Measurements from ENCODE around the gene ATXN2.
"Not testable (repeated sequence)": the region's sequence is repeated elsewhere in the genome, so short reads cannot be mapped to it uniquely, and the experiment has no call there.

The ATXN2 gene

GRCh38 chr12:111570084-111570961, 28.8 kb downstream of the ATXN2 start:
- Mint-ChIP-seq H3K4me1 (ENCODE audit: low read depth) (peaks cover 9% of the 10 kb centered on the region), H3K27ac (no peak overlapping the region), H3K4me3 (no peak overlapping the region), H3K9me3 (no peaks in the 10 kb centered on the region), H3K27me3 (ENCODE audit: low read depth) (no peaks in the 10 kb centered on the region), H3K36me3 (ENCODE audit: low read depth) (peaks cover 1% of the 10 kb centered on the region)

- H3K36me3 Mint-ChIP-seq (ENCODE audit: low read depth): peaks cover 1% of the 10 kb centered on the region
- H3K9me3 Mint-ChIP-seq: no peaks in the 10 kb centered on the region
- no peak overlapping the region for H3K4me3 Mint-ChIP-seq
- no peak overlapping the region for H3K27ac Mint-ChIP-seq
- H3K4me1 Mint-ChIP-seq (ENCODE audit: low read depth): peaks cover 9% of the 10 kb centered on the region
- no peaks in the 10 kb centered on the region for H3K27me3 Mint-ChIP-seq (ENCODE audit: low read depth)
Observed at GRCh38 chr12:111569363-111570083, 29.6 kb downstream of the ATXN2 start.

DNA sequence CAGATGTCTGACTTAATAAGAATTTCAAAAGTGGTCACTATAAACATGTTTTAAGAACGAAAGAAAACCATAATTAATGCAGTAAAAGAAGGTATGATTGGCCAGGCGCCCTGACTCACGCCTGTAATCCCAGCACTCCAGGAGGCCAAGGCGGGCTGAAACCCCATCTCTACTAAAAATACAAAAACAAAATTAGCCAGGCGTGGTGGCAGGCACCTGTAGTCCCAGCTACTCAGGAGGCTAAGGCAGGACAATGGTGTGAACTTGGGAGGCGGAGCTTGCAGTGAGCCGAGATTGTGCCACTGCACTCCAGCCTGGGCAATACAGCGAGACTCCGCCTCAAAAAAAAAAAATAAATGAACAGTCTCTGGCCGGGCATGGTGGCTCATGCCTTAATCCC, 38.3 kb downstream of the ATXN2 start:
- not testable (repeated sequence) for H3K27me3 Mint-ChIP-seq (ENCODE audit: low read depth); H3K27ac Mint-ChIP-seq; H3K4me3 Mint-ChIP-seq; H3K4me1 Mint-ChIP-seq (ENCODE audit: low read depth); H3K36me3 Mint-ChIP-seq (ENCODE audit: low read depth)
- H3K9me3 Mint-ChIP-seq: peaks cover 11% of the 10 kb centered on the region

- H3K36me3 Mint-ChIP-seq (ENCODE audit: low read depth): peaks cover 15% of the 10 kb centered on the region
- H3K27ac Mint-ChIP-seq: no peak overlapping the region
- H3K4me1 Mint-ChIP-seq (ENCODE audit: low read depth): peaks cover 3% of the 10 kb centered on the region
- peaks cover 25% of the 10 kb centered on the region for H3K9me3 Mint-ChIP-seq
- H3K27me3 Mint-ChIP-seq (ENCODE audit: low read depth): no peaks in the 10 kb centered on the region
- H3K4me3 Mint-ChIP-seq: no peak overlapping the region
Observed at GRCh38 chr12:111558107-111558376, 41.1 kb downstream of the ATXN2 start.

DNA sequence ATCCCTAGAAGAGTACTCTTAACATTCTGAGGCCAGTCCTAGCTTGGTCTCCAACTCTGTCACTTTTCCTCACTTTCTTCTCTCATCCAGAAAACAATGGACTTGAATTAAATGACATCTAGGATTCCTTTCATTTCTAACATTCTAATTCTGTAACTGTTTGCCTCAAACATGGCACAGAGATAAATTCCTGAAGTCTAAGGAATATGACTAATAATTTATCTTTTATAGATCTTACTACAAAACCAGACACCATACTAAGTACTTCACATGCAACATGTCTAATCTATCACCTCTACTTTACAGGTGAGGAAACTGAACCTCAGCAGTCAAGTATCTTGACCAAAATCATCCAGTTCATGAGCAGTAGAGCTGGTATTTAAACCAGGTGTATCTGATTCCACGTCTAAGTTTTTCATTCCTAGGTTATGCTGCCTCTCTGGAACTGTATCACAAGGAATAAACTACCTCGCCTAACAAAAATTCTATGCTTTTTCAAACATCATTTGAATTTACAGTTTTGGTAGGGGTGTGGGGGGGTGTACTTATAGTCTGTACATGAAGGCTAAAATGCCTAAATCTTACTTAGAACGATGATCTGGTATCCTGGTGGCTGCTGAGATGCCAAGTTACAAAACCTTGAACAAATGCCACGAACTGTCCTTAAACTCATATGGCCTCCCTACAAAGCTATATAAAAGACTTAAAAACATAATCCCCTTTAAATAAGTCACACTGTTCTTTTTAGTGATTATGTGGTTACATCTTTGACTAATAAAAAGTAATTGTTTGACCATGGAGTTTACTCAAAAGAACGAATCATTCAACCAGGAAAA, 41.6 kb downstream of the ATXN2 start:
- Mint-ChIP-seq H3K27me3 (ENCODE audit: low read depth) (no peaks in the 10 kb centered on the region), H3K9me3 (peaks cover 25% of the 10 kb centered on the region), H3K4me3 (no peak overlapping the region), H3K4me1 (ENCODE audit: low read depth) (peaks cover 3% of the 10 kb centered on the region), H3K36me3 (ENCODE audit: low read depth) (peaks cover 15% of the 10 kb centered on the region), H3K27ac (no peak overlapping the region)

DNA sequence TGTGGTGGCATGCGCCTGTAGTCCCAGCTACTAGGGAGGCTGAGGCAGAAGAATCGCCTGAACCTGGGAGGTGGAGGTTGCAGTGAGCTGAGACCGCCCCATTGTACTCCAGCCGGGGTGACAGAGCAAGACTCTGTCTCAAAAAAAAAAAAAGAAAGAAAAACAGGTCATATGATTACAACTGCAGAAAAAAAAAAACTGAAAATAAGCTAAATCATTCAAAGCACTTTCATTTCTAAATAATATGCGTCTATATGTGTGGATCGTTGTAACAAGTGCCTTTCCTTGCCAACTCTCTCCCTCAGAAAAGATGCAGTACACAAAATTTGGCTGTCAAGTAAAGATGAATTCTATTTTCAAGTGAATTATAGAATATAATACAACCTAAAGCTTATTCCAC, 42.4 kb downstream of the ATXN2 start:
- Mint-ChIP-seq H3K36me3 (ENCODE audit: low read depth) (peaks cover 18% of the 10 kb centered on the region), H3K4me1 (ENCODE audit: low read depth) (peaks cover 3% of the 10 kb centered on the region), H3K9me3 (peaks cover 25% of the 10 kb centered on the region), H3K4me3 (no peak overlapping the region), H3K27ac (no peak overlapping the region), H3K27me3 (ENCODE audit: low read depth) (no peaks in the 10 kb centered on the region)

DNA sequence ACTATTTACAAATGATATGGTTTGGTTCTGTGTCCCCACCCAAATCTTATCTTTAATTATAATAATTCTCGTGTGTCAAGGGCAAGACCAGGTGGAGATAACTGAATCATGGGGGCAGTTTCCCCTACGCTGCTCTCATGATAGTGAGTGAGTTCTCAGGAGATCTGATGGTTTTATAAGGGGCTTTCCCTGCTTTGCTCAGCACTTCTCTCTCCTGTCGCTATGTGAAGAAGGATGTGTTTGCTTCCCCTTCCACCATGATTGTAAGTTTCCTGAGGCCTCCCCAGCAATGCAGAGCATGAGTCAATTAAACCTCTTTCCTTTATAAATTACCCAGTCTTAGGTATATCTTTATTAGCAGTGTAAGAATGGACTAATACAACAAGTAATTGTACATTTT, 43.8 kb downstream of the ATXN2 start:
- peaks cover 25% of the 10 kb centered on the region for H3K9me3 Mint-ChIP-seq
- H3K4me3 Mint-ChIP-seq; H3K4me1 Mint-ChIP-seq (ENCODE audit: low read depth); H3K27ac Mint-ChIP-seq; H3K27me3 Mint-ChIP-seq (ENCODE audit: low read depth): not testable (repeated sequence)
- peaks cover 20% of the 10 kb centered on the region for H3K36me3 Mint-ChIP-seq (ENCODE audit: low read depth)

GRCh38 chr12:111546758-111547383, 52.2 kb downstream of the ATXN2 start:
- Mint-ChIP-seq H3K4me3 (peak overlapping the region; percentile 6), H3K4me1 (ENCODE audit: low read depth) (peaks cover 15% of the 10 kb centered on the region), H3K9me3 (no peaks in the 10 kb centered on the region), H3K27me3 (ENCODE audit: low read depth) (no peaks in the 10 kb centered on the region), H3K27ac (peak overlapping the region; percentile 6), H3K36me3 (ENCODE audit: low read depth) (peaks cover 23% of the 10 kb centered on the region)

DNA sequence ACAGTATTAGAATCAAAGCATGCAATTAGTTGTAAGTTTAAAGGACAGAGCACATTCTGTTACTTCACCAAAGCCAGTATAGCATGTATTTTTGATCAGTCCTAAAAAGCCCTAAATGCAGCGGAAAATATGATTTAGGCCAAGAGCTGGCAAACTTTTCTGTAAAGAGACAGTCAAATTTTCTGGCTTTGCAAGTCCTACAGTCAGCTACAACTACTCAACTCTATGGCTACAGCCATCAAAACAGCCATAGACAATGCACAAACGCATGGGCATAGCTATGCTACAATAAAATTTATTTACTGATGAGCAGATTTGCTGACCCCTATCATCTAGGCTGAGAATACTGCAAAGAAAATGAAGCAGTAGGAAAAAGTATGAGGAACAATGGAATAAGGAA, 52.9 kb downstream of the ATXN2 start:
- H3K36me3 Mint-ChIP-seq (ENCODE audit: low read depth): peaks cover 21% of the 10 kb centered on the region

DNA sequence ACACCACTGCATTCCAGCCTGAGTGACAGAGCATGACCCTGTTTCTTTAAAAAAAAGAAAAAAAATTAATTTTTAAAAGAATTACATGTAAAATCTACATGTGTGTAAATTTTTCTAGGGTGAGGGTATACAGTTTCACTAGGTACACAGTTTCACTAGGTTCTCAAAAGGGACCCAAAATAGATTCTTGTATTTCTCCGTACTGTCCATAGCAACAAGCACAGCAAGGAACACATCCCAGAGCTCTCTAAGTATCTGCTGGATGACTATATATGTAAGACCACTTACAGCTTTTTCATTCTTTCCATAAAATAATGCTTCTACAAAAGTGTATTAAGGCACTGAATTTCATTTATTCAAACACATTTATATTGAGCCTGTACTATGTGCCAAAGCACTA, 55.1 kb downstream of the ATXN2 start:
- no peak overlapping the region for H3K27ac Mint-ChIP-seq
- peaks cover 15% of the 10 kb centered on the region for H3K4me1 Mint-ChIP-seq (ENCODE audit: low read depth)
- no peaks in the 10 kb centered on the region for H3K27me3 Mint-ChIP-seq (ENCODE audit: low read depth)
- H3K36me3 Mint-ChIP-seq (ENCODE audit: low read depth): peaks cover 21% of the 10 kb centered on the region
- no peaks in the 10 kb centered on the region for H3K9me3 Mint-ChIP-seq
- H3K4me3 Mint-ChIP-seq: no peak overlapping the region

More for the DNA sequence above, 52.9 kb downstream of the ATXN2 start:
- Mint-ChIP-seq H3K27ac (peak overlapping the region; percentile 6), H3K9me3 (no peaks in the 10 kb centered on the region), H3K27me3 (ENCODE audit: low read depth) (no peaks in the 10 kb centered on the region), H3K4me3 (peak overlapping the region; percentile 6), H3K4me1 (ENCODE audit: low read depth) (peaks cover 15% of the 10 kb centered on the region)

DNA sequence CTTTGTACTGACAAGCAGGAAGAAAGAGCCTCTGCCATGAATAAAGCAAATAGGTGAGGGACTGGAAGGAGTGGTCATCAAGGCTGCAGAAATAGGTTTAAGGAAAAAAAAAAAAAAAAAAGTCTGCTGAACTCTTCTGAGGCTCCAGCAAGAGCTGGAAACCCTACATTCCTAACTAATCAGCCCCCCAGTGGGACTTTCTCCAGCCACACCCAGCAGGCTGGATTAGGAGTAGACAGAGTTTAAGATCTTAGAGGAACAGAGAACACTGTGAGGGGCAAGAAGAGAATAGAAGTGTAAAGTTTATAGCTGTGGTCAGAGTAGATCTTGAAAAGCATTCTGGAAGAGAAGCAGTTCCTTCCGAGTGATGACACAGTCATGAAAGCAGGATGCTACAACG, 66.4 kb downstream of the ATXN2 start:
- H3K4me1 Mint-ChIP-seq (ENCODE audit: low read depth): peaks cover 5% of the 10 kb centered on the region
- no peak overlapping the region for H3K27ac Mint-ChIP-seq
- no peaks in the 10 kb centered on the region for H3K27me3 Mint-ChIP-seq (ENCODE audit: low read depth)
- H3K36me3 Mint-ChIP-seq (ENCODE audit: low read depth): peaks cover 4% of the 10 kb centered on the region
- no peak overlapping the region for H3K4me3 Mint-ChIP-seq
- no peaks in the 10 kb centered on the region for H3K9me3 Mint-ChIP-seq

- H3K4me3 Mint-ChIP-seq: no peak overlapping the region
- peaks cover 5% of the 10 kb centered on the region for H3K4me1 Mint-ChIP-seq (ENCODE audit: low read depth)
- peaks cover 10% of the 10 kb centered on the region for H3K36me3 Mint-ChIP-seq (ENCODE audit: low read depth)
- H3K9me3 Mint-ChIP-seq: no peaks in the 10 kb centered on the region
- H3K27ac Mint-ChIP-seq: no peak overlapping the region
- H3K27me3 Mint-ChIP-seq (ENCODE audit: low read depth): no peaks in the 10 kb centered on the region
Observed at GRCh38 chr12:111529424-111530368, 69.4 kb downstream of the ATXN2 start.

GRCh38 chr12:111523587-111524167, 75.4 kb downstream of the ATXN2 start:
- H3K9me3 Mint-ChIP-seq: no peaks in the 10 kb centered on the region
- no peaks in the 10 kb centered on the region for H3K4me1 Mint-ChIP-seq (ENCODE audit: low read depth)
- H3K4me3 Mint-ChIP-seq: no peak overlapping the region
- H3K27ac Mint-ChIP-seq: no peak overlapping the region
- no peaks in the 10 kb centered on the region for H3K27me3 Mint-ChIP-seq (ENCODE audit: low read depth)
- peaks cover 15% of the 10 kb centered on the region for H3K36me3 Mint-ChIP-seq (ENCODE audit: low read depth)
